Right lobe of liver (tissue), 6 donors: ENCODE results near the gene KLHDC10. TPM values are rescaled to one million over a fixed set of nuclear protein-coding genes. Genes with fewer than 3 reads are reported as not detected.

Source experiments
- ATAC-seq, 4 donors: fragments of 200-7000 bp; cut with Tn5 transposase; one replicate each; pipeline ENCODE4 v1.9.1; 2020; ENCODE audit warnings: mild to moderate bottlenecking in 4 of 4, moderate library complexity in 4 of 4
- DNase-seq, 3 donors: peaks; one replicate each; pipeline ENCODE4 v3.0.0-alpha.2; 2020
- H3K27ac ChIP-seq, 3 donors: fragments of 200-600 bp; one replicate each; pipeline ENCODE4 v1.8.0; 2022
- H3K27me3 ChIP-seq, 2 donors: fragments of 200-600 bp; one replicate each; pipeline ENCODE4 v1.8.0; 2022
- H3K36me3 ChIP-seq, 4 donors: fragments of 200-600 bp; sonication (generic) in 1 of 4; one replicate each; pipeline versions ENCODE4 v1.5.1 to v1.8.0; 2017 to 2022; ENCODE audit warnings: control low read depth in 1 of 4
- H3K4me1 ChIP-seq, 4 donors: fragments of 200-600 bp; sonication (generic) in 1 of 4; one replicate each; pipeline versions ENCODE4 v1.5.1 to v1.8.0; 2017 to 2022; ENCODE audit warnings: control low read depth in 1 of 4
- H3K4me3 ChIP-seq, 3 donors: fragments of 200-600 bp; one replicate each; pipeline ENCODE4 v1.8.0; 2022
- H3K9me3 ChIP-seq, 4 donors: fragments of 200-600 bp; sonication (generic) in 1 of 4; one replicate each; pipeline versions ENCODE4 v1.5.1 to v1.8.0; 2017 to 2022; ENCODE audit warnings: control low read depth in 1 of 4
- CTCF ChIP-seq, 4 donors: fragments of 200-600 bp in 3 of 4; fragments of 450-650 bp in 1 of 4; IDR thresholded peaks; one replicate each; pipeline versions ENCODE4 v1.5.1 to v1.8.0; 2016 to 2022; ENCODE audit warnings: antibody characterized with exemption in 4 of 4, mild to moderate bottlenecking in 2 of 4
- POLR2A ChIP-seq: fragments of 450-650 bp; IDR thresholded peaks from one replicate; pipeline ENCODE4 v1.6.1; 2017; ENCODE audit warnings: antibody characterized with exemption, mild to moderate bottlenecking
- WGBS: methylation state at CpG from one replicate; pipeline ENCODE4 v1.1.6; 2018; ENCODE audit warnings: low coverage, low lambda C conversion rate; ENCODE audit not compliant: insufficient coverage; ENCODE audit errors: missing lambda C conversion rate; 5-methylcytosine and 5-hydroxymethylcytosine counted together
- intact Hi-C, 2 donors: fragments of 100-400 bp; cut with DNase I; formaldehyde crosslinking; loops; one replicate each; pipeline versions ENCODE4 v1.11.2 to v1.14.1; 2022
- total RNA-seq, 6 experiments: library from RNA; depleted of rRNA in 2 of 6; stranded (reverse); fragments of >200 nt in 2 of 6; fragmentation: NEBNext Ultra II Directional in 3 of 6; extraction: Animal tissue kit (Norgen Biotek cat#: 25700) in 3 of 6; gene quantifications; one replicate each; pipeline versions ENCODE4 v1.1.0 to v1.2.4, GENCODE V29; 2016 to 2023
- donor health status: DM: no; HTN: yes; CAD: no.
- donor health status: DM: no; HTN: no; CAD: no.
- donor health status: DM: no; HTN: no; CAD: no.
- donor health status: DM: no; HTN: yes; CAD: no.
- donor health status: DM: no; HTN: yes; CAD: no.

Gene KLHDC10
- total RNA-seq, 6 experiments from 2014 or later, result 12.7 to 35.4 (median 21.7) TPM

DNA sequence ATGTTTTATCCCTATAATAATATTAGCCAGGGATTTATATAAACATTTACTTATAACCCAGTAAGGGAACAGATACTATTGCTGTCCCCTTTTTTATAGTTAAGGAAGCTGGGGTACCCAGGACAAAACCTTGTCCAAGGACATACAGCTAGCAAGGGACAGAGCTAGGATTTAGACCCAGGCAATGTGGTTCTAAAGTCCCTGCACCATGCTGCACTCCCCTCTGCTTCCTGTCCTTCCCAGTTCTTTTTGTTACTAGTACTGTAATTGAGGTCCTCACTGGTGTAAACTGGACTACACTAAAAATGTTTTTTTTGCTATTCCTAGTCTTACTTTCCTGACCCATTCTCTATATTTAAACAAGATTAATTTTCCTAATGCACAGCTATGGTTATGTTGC, 16.6 kb downstream of the KLHDC10 start:
- intact Hi-C loops, result no loop called here
- Histone ChIP-seq H3K4me1 (peaks cover 0 to 5% (median 2%) of the 10 kb centered on the region in 4 donors), H3K4me3 (no peak overlapping the region), H3K27me3 (no peaks in the 10 kb centered on the region), H3K27ac (no peak overlapping the region), H3K9me3 (no peaks in the 10 kb centered on the region), H3K36me3 (no peaks in the 10 kb centered on the region)
- DNase-seq, result no peak
- peak in 1 of 4 donors; percentile 23 for ATAC-seq
- TF ChIP-seq POLR2A, result no peak
- TF ChIP-seq CTCF (IDR thresholded peaks at IDR 0.05), result no peak

DNA sequence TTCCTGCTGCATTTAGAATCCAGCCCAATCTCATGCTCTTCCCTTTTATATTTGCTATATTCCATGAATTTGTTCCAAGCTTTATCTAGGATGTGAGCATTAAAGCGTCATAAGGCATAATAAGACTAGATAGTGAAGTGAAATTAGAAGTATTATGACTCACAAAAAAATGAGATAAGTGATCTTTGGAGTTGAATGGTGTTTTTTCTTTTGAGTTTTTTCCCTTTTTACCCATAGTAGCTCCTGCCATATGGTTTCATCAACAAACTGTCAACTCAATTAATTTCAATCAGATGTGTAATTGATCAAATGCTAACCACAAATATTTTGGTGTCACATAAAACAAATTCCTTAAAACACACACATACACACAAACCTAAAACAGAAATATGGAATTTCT, 17.0 kb downstream of the KLHDC10 start:
- peaks cover 0 to 5% (median 2%) of the 10 kb centered on the region in 4 donors for H3K4me1 ChIP-seq
- WGBS, result 54% methylated on average over 1 of the region's 1 CpG

GRCh38 chr7:130090745-130091532, 20.6 kb downstream of the KLHDC10 start:
- WGBS, result 51% methylated on average over 3 of the region's 4 CpGs
- H3K4me3 ChIP-seq, result no peak overlapping the region
- no peaks in the 10 kb centered on the region for H3K36me3 ChIP-seq
- H3K9me3 ChIP-seq, result no peaks in the 10 kb centered on the region
- H3K4me1 ChIP-seq, result peaks cover 0 to 10% (median under 1%) of the 10 kb centered on the region in 4 donors
- TF ChIP-seq POLR2A, result no peak
- TF ChIP-seq CTCF (IDR thresholded peaks at IDR 0.05), result no peak
- no peak for DNase-seq
- no peak overlapping the region for H3K27ac ChIP-seq
- intact Hi-C loops, result no loop called here
- no peaks in the 10 kb centered on the region for H3K27me3 ChIP-seq
- no peak for ATAC-seq

More for the DNA sequence above, 17.0 kb downstream of the KLHDC10 start:
- ATAC-seq (no peak), DNase-seq (no peak)
- Histone ChIP-seq H3K27me3 (no peaks in the 10 kb centered on the region), H3K36me3 (no peaks in the 10 kb centered on the region), H3K27ac (no peak overlapping the region), H3K9me3 (no peaks in the 10 kb centered on the region), H3K4me3 (no peak overlapping the region)
- intact Hi-C loops, result no loop called here
- TF ChIP-seq POLR2A (no peak), CTCF (IDR thresholded peaks at IDR 0.05) (no peak)

GRCh38 chr7:130091999-130092398, 21.7 kb downstream of the KLHDC10 start:
- H3K27ac ChIP-seq, result no peak overlapping the region
- WGBS, result 87% methylated on average over 1 of the region's 1 CpG
- TF ChIP-seq CTCF (IDR thresholded peaks at IDR 0.05), result no peak
- TF ChIP-seq POLR2A, result no peak
- no peak for DNase-seq
- no peaks in the 10 kb centered on the region for H3K27me3 ChIP-seq
- no peaks in the 10 kb centered on the region for H3K36me3 ChIP-seq
- no peak overlapping the region for H3K4me3 ChIP-seq
- H3K4me1 ChIP-seq, result peaks cover 0 to 11% (median 0%) of the 10 kb centered on the region in 4 donors
- intact Hi-C loops, result no loop called here
- no peak for ATAC-seq
- no peaks in the 10 kb centered on the region for H3K9me3 ChIP-seq
